ENCODE data around the gene KCNN3.

KCNN3 gene

DNA sequence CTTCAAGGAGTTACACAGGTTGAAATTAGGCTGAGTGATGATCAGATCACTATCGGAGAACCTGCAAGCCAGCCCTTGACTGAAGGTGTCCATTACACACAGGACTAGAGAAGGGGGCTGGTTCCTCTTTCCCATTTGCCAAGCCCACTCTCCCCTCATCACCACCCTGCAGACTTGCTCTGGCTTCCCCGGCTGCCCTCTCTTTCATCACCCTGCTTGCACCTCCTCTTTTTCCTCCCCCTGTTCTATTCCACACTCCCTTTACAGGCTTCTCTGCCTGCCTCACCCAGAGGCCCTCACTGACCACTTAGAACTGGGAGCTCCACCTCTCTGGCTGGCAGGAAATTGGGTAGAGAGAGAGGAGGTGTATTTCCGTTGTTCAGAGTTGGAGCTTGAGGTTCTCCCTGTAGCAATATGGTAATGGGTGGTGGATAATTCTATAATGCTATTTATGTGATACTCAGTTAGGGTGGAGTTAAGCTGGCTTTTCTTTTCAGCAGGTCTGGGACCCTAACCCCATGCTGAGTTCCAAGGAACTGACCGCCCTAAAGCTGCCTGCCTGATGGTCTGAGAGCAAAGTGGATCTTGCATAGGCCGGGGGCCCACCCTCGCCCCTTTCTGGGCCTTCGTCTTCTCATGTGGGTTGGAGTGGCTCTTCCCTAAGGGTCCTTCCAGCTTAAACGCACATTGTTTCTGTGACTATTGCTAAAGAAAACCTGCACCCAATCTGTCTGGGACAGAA lies 150.3 kb downstream of the KCNN3 start:
- no peak for DNase-seq

DNA sequence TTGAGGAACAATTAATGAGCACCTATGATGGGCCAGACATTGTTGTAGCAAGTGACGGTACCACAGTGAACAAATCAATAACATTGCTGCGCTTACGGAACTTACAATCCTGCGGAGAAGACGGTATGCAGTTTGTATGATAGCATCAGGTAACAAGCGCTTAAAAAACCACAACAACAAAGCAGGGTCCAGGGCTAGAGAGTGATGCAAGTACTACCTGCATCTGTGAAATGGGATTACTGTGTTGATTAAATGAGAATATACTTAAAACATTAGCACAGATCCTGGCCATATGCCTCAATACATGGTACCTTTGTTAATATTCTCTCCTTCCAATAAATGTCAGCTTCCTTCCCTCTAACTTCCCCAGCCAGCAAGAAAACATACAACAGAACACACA lies 151.5 kb downstream of the KCNN3 start:
- no peak for DNase-seq

DNA sequence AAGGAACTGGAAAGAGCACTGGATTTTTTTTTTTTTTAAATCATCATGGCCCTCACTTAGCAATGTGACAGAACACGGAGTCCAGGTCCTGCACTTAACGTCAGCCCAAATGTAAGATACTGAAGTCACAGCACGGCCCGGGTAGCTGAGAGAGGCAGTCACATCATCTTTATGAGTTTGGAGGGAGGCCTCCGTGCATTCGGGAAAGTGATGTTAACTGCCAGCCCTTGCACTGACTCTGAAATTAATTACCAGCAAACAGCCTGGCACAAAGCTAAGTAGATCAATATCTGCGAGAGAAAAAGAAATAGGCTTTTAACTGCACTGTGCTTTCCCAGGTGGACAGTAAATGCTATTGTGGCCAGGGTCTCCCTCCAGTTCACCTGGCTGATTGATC lies 152.6 kb downstream of the KCNN3 start:
- no peak for DNase-seq

DNA sequence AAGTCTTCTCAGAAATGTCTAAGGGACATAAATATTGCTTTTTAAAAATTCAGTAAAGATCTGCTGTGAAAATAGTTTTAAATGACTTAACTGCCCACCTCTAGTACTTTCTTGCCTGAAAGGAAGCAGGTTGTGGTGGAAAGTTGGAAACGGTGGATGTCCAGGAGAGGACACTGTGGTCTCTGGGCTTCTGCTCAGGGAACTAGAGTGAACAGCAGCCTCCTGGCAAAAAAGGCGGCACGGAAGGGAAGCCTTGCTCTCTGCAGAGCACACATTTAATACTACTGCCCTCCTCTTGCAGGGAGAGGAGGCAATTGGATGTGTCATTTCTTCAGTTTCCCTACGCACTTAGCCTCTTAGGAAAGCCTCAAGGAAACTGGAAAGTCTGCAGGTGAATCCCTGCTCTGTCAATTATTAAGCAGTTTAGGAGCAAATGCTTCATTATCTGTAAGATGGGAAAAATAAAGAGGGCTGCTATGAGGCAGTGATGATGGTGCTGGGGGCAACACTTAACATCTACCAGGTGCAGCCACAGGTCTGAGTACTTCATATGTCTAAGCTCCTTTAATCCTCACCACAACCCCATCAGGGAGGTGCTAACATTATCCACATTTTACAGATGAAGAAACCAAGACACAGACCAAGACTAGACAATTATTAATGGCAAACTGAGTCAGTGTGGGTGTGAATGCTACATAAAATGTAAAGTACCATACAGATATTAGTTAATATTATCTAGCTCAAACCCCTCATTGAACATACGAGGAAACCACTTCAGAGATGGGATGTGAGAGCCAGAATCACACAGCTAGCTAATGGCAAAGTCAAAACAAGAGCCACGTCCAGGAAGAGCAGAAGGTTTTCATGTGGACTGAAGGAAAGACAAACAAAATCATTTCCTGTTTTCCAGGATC lies 153.2 kb downstream of the KCNN3 start:
- no peak for DNase-seq

DNA sequence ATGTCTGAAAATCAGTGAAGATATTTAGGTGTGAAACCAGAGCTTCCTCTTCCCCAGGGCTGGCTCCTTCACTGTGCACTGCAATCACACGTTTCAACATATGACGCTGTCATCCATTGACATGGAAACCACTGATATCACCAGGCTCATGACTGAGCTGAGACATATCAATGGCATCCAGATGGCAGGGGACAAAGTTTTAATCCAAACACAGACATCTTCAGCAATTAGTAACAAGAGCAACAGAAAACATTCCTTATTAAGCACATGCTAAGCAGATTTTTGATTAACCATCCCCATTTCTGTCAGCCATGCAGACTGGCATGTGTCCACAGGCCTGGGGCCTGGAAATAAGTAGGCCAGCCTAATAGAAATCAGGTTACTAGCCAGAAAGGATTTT lies 154.1 kb downstream of the KCNN3 start:
- no peak for DNase-seq

DNA sequence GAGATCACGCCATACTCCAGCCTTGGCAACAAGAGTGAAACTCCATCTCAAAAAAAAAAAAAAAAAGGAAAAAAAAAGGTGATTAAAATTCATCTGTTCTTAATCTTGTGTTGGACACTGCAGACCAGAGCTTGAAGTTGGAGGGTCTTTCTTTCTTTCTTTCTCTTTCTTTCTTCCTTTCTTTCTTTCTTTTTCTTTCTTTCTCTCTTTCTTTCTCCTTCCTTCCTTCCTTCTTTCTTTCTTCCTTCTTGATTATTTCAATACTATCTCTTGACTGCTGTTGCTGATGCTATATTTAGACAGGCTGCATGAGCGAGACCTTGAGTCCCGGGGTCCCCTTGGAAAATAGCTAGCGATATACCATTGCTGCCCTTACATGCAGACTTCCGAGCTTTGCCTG lies 154.7 kb downstream of the KCNN3 start:
- no peak for DNase-seq

DNA sequence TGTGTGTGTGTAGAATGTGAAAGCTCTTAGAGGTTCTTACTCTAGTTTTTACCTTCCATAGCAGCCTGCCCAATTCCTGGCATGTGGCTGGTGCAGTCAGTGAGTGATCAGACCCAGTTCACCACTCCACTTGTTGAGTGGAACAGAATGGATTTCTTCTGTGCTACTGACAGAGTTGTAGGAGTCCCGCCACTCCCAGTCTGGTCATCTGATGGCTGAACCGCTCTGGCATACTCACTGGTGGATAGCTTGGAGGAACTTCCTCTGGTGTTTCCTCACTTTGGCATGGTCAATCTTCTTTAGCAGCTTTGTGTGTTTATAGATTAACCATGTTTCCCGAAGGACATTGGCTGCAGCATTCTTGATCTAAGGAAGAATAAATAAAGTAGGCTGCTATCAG lies 155.4 kb downstream of the KCNN3 start:
- DNase-seq, result no peak

DNA sequence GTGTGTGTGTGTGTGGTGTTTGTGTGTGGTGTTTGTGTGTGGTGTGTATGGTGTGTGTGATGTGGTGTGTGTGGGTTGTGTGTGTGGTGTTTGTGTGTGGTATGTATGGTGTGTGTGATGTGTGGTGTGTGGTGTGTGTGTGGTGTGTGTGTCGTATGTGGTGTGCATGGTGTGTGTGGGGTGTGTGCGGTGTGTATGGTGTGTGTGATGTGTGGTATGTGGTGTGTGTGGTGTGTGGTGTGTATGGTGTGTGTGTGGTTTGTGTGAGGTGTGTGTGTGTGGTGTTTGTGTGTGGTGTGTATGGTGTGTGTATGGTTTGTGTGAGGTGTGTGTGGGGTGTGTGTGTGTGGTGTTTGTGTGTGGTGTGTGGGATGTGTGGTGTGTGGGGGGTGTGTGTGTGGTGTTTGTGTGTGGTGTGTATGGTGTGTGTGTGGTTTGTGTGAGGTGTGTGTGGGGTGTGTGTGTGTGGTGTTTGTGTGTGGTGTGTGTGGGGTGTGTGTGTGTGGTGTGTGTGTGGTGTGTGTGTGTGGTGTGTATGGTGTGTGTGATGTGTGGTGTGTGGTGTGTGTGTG lies 155.9 kb downstream of the KCNN3 start:
- no peak for DNase-seq

DNA sequence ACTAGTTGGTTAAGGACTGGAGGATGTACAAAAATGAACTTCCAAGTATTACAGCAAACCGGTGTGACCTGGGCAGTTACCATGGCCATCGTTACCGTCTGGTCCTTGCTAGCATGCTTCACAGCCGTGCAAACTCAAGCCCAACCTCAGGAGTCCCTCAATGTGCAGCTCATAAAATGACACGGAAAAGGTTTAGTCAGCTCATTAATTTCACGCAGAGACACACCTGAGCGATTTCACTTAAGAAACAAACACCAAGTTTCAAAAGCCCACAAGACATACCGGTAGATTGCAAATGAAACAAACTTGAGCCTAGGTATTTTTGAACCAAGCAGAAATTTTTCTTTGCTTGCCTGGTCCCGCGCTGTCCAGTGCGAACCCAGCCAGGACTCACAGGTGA lies 157.1 kb downstream of the KCNN3 start:
- DNase-seq, result no peak

DNA sequence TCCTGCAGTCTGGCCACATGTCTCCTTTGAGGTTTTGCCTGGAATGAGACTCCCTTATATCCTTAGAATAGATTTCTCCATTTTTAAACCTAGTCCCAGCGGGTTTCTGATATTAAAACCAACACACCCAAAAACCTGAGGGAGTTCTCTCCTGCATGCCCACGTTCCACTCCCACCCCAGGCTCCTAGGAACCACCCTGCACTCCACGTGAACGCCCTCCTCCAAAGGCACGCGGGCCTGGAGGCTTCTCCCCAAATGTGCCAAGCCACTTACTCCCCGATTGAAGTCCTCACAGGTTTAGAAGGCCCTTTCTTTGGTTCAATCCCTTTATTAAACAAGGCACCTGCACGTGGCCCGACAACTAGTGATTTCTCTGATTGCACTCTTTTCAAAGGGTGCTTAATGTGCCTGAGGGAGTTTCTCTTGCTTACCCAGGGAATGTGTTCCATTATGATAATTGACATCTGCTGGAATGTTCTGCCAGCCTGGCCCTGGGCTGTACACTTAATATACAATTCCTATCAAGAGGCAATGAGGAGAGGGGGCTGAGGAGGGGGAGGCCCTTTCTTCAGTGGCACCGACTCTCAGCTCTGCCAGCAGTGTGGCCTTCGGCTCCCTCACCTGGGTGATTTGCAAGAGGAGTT lies 157.8 kb downstream of the KCNN3 start:
- DNase-seq, result no peak

DNA sequence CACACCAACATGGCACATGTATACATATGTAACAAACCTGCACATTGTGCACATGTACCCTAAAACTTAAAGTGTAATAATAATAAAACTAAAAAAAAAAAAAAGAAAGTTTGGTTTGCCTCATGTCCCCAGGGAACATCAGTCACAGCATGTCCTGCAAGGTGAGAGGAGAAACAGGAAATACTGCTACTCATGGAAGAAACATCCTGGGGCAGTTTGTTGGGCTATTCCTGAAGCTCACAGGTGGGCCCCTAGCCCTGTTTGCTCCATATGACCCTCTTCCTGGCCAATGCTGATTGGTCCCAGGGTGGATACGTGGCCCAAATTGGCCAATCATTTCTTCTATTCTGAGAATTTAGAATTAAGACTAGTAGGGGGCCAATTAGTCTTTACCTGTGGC lies 158.7 kb downstream of the KCNN3 start:
- no peak for DNase-seq

DNA sequence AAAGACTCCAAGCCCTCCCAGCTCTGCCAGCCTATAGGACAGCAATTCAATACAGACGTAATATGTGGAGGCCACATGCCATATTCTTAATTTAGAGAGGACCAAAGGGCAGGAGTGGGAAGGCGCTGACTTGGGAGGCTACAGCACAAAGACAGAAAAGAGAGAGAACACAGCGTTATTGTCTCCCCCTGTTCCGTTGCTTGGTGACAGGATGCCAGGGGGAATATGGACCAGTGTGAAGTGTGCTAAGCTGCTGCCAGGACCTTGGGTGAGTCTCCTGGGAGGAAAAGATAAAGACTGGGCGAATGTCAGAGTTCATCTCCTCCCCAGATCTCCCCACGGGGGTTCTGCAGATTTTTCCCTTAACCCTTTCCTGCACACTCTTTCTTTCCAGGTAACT lies 160.0 kb downstream of the KCNN3 start:
- DNase-seq, result no peak

DNA sequence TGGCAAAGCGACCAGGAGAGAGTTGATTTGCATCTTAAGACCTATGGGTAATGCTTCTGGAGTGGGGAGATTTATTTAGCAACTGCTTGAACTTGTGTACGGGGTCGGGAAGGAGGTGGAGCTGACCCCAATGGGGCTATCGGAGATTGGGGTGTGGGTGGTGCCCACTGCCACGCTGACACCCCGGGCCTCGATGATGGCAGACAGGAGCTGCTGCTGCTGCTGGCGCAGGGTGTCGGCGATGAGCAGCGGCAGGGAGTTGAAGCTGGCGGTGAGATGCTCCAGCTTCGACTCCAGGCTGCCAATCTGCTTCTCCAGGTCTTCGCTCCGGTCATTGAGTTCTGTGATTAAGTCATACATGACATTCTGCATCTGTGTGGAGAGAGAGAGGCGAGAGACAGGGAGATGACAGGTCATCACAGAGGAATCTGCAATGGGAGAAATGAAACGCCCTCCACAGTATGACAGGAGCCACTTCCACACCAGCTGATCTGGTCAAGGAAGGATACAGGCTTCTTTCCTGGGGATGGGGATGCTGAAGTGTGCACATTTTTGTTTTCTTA lies 162.1 kb downstream of the KCNN3 start:
- no peak for DNase-seq

DNA sequence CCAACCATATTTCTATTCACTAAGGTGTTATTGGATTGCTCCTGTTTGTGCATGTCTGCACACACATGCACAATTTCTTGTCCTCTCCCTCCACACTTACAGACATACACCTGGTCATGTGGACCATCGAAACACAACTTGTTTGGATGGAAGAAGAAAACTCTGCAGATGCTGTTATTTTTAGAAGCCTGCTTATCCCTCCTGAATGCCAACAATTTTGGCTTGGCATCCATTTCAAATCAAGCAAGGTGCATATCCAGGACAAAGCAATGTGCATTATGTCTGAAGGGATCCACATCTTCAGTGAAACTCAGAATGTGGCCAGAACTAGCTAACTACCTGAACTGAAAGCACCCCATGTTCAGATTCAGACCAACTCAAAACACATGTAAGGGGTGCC lies 163.2 kb downstream of the KCNN3 start:
- DNase-seq, result no peak

DNA sequence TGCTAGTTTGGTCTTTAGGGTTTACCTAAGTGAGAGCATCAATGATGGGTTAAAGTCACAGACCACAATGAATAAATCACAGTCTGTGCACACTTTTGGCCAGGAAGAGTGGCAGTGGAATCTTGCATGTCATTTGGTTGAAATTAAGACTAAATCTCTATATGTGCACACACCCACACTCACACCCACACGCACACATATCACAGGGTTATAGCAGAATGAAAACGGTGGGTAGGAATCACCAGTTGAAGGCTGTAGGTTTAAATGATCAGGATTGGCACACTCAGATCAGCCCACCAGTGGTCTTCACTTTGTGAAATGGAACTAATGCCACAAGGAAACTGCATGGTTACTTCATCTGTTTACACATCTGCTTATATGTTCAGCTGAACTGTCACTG lies 164.5 kb downstream of the KCNN3 start:
- DNase-seq, result no peak

DNA sequence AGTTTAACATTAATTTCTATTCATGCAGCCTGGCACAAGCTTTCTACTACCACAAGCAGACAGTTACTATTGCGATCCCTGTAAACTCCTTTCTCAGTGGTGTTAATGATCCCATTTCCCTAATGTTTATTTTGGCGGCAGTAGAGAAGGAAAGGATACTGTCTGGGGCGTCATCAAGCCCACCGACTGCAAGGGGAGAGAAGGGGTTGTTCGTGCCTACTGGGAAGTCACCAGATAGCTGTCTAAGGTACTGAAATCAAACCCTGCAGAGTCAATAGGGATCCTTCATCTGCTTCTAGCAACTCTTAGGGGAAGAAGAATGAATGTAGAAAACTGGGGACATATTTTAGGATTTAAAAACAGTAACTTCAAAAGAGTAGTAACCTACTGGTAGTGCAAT lies 166.9 kb downstream of the KCNN3 start:
- no peak for DNase-seq

DNA sequence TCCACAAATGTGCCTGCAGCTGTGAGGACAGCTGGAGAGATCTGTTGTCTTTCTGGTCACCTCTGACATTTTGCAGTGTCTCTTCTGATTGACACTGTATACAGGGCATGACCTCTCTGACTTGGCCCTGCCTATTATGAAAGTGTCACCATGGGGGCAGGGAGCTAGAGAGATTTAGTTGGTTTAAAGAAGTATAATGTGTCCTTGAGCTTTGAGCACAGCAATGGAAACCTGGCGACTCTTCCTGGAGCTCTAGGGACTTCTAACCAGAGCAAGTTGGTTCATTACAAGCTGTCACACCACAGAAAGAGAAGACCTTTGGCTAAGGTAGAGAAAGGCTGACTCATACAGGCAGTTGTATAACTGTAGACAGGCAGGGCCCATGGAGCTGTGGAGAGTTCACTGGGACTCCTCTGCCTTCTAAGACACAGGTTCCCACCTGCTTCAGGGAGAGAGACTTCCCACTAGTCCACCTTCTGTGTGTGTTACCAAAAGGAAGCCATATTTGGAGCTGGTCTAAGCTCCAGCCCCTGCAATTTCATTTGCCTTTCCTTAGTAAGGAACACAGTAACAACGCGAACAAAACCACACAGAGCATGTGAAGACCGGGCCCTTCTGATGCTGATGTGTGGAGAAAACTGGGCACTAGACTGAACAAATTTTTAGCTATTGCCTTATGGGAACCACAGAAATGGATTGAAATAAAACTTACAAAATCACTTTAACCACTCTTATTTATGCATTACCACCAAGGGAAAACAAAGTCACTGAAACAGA lies 171.6 kb downstream of the KCNN3 start:
- DNase-seq, result no peak

DNA sequence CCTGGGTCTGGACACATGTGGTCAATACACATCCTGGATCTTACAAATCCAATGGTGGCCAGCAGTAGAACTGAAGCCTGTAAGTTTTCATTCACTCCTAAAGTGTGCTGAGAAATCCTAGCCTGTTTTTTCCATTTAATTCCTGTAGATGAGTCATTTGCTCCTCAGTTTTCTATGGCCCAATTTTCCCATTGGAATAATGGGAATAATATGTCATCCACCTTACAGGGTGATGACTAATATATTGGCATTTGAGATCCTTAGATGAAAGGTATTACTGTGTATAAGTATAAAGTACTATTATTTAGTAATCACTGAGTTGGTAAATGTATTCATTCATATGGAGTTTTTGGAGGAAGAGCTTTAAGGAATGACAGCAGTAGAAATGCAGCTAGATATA lies 172.4 kb downstream of the KCNN3 start:
- DNase-seq, result no peak

DNA sequence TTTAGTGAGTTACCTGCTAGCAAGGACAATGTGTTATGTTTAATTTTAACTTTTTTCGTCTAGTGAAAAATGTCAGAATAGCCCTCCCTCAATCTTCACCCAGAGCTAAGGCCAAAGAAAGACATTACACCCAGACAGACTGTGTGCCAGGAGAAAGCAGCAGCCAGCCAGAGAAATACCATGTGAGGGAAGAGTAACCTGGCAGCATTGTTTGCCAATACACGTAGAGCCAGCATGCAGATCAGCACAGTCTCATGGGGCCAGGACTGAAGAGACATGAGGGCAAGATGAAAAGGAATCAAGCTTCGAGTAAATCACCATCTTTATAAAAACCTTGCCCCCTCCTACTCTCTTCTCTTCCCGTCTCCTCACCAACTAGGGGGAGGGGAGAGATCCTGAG lies 173.6 kb downstream of the KCNN3 start:
- DNase-seq, result no peak

DNA sequence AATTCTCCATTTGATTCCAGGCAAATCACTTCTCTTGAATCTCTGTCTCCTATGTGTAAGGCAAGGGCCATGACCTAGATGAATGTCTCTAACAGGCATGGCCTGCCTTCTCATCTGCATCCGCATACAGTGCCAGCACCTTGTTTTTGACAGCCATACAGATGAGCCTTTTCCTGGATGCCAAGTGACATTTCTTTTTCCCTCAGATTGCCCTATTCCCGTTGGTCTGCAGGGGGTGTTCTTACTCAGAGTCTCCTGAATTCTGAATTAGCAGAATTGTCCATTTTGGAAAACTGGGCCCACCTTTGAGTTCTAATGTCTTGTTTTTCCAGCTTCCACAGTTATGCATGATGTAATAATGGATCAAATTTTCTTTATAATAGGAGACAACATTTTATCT lies 174.1 kb downstream of the KCNN3 start:
- DNase-seq, result no peak

DNA sequence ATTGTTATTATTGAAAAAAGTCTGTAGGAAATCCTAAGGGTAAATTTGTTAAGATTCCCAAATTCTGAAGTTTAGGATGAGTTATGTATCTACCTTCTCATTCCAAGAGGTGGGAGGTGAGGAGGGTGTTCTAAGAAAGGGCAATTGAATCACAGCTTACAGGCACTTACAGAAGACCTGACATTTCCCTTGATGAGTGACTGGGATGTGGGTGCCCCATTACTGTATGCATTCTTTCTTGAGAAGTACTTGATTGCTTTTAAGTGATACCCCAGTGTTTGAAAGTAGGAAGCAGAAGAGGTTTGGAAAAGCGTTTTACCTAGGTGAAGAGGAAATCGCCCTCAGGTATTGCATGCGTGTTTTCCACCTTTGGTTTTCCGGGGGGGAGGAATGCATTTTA lies 175.1 kb downstream of the KCNN3 start:
- no peak for DNase-seq

DNA sequence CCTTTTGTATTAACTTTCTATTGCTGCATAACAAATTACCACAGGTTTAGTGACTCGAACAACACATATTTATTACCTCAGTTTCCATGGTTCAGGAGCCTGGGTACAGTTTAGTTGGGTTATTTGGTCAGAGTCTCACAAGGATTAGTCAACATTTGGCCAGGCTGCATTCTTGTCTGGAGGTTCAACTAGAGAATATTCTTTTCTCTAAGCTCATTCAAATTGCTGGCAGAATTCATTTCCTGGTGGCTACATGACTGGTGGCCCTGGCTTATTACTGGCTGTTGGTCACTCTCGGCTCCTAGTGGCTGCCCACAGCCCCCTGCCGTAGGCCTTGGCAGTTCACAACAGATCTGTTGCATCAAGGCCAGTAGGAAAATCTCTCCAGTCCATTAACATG lies 181.0 kb downstream of the KCNN3 start:
- no peak for DNase-seq
